Inferior parietal cortex (tissue), 1 donor: Measurements from ENCODE around the gene APOBEC3H.

ENCODE experiments used
- DNase-seq: peaks from one replicate; pipeline ENCODE4 v3.0.0-alpha.2; 2016; ENCODE audit errors: extremely low spot score

Gene APOBEC3H

GRCh38 chr22:39110631-39111561 lies 13.9 kb downstream of the APOBEC3H start:
- DNase-seq: no peak

GRCh38 chr22:39114112-39114511 lies 17.1 kb downstream of the APOBEC3H start:
- no peak for DNase-seq

- no peak for DNase-seq
These were observed 18.5 kb downstream of the APOBEC3H start for GRCh38 chr22:39115570-39115969.

GRCh38 chr22:39115977-39116621 lies 19.1 kb downstream of the APOBEC3H start:
- DNase-seq: no peak

GRCh38 chr22:39117585-39118191 lies 20.6 kb downstream of the APOBEC3H start:
- no peak for DNase-seq

- no peak for DNase-seq
These were observed 23.9 kb downstream of the APOBEC3H start for GRCh38 chr22:39120983-39121382.

GRCh38 chr22:39122772-39123470 lies 25.9 kb downstream of the APOBEC3H start:
- DNase-seq: no peak

GRCh38 chr22:39123751-39124581 lies 26.9 kb downstream of the APOBEC3H start:
- no peak for DNase-seq

GRCh38 chr22:39125622-39126021 lies 28.6 kb downstream of the APOBEC3H start:
- no peak for DNase-seq

- no peak for DNase-seq
These were observed 31.5 kb downstream of the APOBEC3H start for GRCh38 chr22:39128508-39128907.

- DNase-seq: no peak
These were observed 32.0 kb downstream of the APOBEC3H start for GRCh38 chr22:39129081-39129480.

GRCh38 chr22:39129746-39130145 lies 32.7 kb downstream of the APOBEC3H start:
- DNase-seq: no peak

GRCh38 chr22:39130152-39130704 lies 33.2 kb downstream of the APOBEC3H start:
- no peak for DNase-seq

GRCh38 chr22:39130892-39131855 lies 34.1 kb downstream of the APOBEC3H start:
- no peak for DNase-seq

- DNase-seq: no peak
These were observed 35.2 kb downstream of the APOBEC3H start for GRCh38 chr22:39132281-39132680.

- DNase-seq: no peak
These were observed 36.0 kb downstream of the APOBEC3H start for GRCh38 chr22:39132871-39133524.

- DNase-seq: no peak
These were observed 36.8 kb downstream of the APOBEC3H start for GRCh38 chr22:39133871-39134270.

GRCh38 chr22:39134366-39135091 lies 37.5 kb downstream of the APOBEC3H start:
- no peak for DNase-seq
